ENCODE data around the gene PDCD2L.
A peak's percentile ranks its signal among the peaks of the same experiment; 100 is the strongest.
"Not testable (repeated sequence)": the region's sequence is repeated elsewhere in the genome, so short reads cannot be mapped to it uniquely, and the experiment has no call there.

Gene PDCD2L

DNA sequence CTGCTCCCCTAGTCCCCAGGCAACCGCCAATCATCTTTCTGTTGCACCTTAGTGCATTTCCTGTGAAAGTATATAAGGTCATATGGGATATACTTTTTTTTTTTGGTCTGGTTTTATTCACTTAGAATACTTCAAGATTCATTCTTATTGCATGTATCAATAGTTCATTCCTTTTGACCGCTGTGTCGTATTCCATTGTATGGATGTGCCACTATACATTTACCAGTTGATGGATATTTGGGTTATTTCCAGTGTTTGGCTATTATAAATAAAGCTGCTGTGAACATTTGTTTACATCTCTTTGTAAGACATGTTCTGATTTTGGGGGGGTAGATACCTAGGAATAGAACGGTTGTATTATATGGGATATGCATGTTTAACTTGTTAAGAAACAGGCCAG is 14.1 kb downstream of the PDCD2L start:
- DNase-seq (ENCODE audit: low spot score): no peak

DNA sequence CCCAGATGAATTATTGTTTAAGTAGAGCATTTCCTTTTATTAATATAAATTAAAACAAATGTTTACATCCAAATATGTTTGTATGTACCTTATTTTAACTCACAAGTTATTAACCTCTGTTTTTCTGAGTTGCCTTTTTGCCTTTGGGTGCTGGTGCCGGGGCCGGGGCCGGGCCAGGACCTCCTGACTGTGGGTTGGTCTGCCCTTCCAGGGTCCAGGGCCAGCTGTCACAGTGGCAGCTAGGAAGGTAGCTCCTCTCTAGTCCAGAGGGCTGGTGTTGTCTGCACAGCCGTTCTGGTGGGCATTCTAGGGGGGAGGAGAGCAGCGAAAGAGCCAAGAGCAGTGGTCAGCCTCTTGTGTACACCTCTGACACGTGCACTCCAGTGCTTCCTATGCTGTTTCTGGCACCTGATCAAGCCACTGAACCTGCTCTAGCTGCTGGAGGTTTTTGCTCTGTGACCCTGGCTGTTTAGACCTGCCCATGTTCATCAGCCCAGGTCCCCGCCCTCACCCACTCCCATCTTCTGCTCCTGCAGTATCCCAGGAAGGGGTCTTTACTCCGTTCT is 22.0 kb downstream of the PDCD2L start:
- DNase-seq (ENCODE audit: low spot score): no peak

DNA sequence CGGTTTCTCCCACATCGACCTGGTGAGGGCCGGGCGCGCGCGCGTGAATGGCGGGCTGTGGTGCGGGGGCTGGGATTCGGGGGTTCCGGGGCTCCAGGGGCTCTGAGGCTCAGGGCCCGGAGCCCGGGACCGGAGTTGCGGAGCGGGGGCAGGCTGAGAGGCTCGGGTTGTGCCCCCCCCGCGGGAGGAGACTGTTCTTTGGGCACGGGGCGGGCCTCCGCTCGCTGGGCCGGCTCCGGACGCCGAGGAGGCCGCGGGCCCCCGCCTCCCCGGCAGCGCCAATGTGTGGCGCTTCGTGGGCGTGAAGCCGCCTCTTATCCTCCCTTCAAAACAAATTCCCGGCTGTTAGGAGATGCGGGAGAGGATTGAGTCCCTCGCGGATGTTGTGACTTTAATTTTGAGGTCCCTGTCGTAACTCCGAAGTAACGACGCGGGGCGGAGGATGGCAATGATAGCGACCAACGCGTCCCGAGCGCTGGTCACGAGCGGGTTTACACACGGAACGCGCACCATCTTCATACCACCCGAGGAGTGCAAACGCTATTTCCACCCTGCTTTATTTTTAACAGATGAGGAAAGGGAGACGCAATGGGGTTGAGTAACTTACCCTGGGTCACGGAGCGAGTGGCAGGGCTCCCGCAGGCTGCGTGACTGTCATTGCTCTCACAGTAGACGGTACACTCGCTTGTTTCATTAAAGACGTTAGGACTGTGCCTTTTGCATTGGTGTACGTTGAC is 24.5 kb downstream of the PDCD2L start:
- peak; percentile 22 for DNase-seq (ENCODE audit: low spot score)

DNA sequence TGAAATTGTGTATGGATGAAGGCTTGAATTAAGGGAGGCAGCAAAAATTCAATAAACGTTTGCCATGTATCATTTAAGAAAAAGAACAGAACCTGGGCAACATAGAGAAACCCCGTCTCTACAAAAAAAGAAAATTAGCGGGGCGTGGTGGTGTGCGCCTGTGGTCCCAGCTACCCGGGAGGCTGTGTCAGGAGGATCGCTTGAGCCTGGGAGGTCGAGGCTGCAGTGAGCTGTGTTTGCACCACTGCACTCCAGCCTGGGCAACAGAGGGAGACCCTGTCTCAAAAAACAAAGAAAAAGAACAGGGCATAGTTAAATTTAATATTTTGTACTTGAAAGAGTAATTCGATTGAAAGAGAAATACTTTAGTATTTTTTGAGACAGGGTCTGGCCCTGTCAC is 25.4 kb downstream of the PDCD2L start:
- DNase-seq (ENCODE audit: low spot score): no peak

DNA sequence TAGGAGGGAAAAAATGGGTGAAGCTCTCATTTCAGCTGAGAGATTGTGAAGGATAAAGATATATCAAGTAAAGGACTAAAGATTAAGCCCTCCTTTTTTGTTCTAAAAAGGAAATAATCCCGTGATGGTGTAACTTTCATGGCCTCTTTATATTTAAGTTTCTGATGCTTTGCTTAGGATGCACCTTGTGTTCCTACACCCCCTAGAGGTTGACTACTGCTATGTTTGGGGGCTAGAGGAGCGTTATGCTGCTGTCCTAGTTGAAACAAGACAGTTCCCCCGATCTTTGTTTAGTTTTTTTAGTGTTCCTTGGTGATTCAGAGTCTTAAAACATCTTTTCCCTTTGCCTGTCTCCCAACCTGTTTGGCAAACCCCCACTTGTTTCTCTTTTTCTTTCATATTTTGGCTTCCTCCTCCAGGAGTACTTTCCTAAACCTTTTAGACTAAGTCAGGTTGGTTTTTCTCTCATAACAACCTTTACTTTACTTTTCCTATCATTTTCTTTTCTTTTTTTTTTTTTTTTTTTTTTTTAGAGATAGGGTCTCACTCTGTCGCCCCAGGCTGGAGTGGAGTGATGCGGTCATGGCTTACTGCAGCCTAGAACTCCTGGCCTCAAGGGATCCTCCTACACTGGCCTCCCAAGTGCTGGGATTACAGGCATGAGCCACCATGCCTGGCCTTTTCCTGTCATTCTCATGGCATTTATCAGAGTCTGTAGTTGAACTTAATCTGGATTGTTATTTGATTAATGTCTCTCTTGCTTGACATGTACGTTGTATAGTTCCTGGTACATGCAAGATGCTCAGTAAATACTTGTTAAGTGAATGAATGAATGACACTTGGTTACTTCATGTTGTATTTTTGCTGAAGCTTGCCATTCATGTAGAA is 26.8 kb downstream of the PDCD2L start:
- peak; percentile 35 for DNase-seq (ENCODE audit: low spot score)

DNA sequence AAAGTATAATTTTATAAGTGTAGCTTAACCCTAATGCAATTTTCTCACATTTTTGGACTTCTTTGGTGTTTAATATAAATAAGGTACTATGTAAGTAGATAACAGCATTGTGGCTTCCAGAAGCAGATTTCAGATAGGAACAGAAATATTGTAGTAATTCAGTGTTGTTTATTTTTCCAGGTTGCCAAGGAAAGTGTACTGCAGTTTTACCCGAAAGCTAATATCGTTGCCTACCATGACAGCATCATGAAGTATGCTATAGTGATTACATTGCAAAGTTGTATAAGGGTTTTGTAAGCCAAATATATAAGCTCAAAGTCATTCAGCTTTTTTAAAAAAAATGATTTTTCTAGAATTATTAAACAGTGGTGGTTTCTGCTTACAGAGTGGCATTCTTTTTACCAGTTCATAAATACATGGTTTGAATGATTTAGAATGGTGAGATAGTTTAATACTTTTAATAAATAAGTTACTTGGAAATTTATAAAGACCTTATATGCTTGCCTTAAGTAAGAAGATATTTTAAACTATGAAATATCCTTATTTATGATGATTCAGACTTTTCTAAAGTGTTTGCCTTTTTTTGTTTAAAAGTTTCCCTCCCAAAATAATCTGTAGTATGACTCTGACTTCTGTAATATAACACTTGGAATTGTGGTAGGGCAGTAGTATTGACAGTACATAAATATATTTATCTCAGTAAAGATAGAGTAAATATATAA is 27.6 kb downstream of the PDCD2L start:
- DNase-seq (ENCODE audit: low spot score): no peak

DNA sequence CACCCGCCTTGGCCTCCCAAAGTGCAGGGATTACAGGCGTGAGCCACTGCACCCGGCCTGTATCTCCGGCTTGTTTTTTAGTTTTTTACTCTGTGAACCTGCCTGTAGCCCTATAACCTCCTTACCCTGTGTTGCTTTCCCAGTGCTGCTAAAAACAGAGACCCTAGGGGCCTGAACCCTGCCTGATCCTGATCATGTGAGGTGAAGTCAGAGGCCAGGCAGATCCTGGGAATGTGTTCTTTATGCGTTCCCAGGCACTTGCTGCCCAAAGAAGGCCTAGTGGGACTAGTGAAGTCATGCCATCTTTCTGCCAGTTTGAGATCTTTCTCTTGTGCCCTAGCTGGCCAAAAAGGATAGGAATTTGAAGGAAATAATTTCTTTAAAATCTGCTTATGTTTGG is 28.6 kb downstream of the PDCD2L start:
- DNase-seq (ENCODE audit: low spot score): no peak

DNA sequence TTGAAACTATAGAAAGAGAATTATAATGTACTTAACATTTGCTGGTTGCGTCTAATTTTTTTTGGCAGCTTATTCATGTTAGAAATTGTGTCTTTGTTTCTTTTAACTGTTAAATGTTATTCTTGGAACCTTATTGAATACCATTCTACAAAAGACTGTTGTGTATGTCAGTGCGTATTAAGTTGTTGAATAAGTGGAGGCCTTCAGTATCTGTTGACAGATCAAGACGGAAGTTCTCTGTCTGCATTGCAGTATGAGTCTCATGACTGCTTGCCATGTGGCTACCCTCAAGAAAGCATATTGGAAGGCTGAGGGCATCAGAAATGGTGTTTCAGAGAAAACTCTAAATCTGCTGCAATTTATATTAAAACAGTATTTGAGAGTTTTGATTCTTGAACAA is 32.5 kb downstream of the PDCD2L start:
- no peak for DNase-seq (ENCODE audit: low spot score)

DNA sequence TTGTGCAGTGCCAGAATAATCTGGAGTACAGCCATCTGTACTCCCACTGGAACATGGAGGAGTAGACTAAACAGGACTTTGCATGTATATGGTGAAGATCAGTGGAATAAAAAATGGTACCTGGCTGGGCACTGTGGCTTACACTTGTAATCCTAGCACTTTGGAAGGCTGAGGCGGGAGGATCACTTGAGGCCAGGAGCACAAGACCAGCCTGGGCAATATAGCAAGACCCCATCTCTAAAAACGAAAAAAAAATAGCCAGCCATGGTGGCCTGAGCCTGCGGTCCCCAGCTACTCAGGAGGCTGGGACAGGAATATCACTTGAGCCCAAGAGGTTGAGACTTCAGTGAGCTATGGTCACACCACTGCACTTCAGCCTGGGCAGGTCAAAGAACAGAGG is 44.0 kb downstream of the PDCD2L start:
- DNase-seq (ENCODE audit: low spot score): no peak

DNA sequence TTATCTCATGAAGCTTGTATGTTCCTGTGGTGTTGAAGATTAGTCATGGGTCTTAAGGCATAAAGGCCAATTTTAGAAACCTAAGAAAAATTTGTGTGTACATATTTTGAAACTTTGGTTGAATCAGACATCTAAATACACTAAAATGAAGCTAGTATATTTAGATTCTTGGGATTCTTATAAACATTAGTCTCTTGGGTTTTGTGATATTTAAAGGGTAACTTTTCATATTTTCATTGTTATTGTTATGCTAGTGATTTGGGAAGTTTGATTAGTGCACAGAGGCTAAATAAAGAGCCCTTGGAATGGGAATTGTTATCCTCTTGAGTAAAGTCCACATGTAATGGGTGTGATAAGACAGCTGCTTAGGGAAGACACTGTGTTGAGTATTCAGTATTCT is 48.5 kb downstream of the PDCD2L start:
- no peak for DNase-seq (ENCODE audit: low spot score)

DNA sequence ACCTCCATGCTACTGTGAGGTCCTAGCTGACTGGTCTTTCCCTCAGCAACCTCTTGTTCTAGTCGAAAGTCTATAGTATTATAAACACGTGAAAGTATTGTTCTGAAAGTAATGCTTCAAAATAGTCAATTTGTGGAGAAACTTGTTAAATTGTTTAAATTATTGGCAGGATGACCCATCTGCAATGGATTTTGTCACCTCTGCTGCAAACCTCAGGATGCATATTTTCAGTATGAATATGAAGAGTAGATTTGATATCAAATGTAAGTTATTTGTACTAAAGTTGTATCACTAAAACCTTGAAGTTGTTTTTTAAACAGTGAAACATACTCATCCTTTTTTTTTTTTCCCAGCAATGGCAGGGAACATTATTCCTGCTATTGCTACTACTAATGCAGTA is 49.9 kb downstream of the PDCD2L start:
- DNase-seq (ENCODE audit: low spot score): no peak

DNA sequence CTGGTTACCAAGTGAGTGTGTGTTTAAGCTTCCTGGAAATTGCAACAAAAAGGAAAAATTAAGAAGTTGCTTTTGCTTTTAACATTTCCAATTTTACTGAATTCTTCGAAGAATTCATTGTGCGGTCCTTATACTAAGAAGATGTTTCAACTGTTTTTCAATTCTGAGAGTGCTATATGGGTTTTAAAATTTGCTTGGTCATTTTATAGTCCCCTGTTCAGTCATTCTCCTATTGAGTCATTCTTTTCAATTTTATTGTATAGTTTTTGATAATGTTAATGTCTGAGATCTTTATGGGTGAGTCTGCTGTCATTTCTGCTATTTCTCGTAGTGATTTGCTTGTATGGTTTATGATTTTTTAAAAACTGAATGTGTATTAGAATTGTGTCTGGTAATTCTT is 50.5 kb downstream of the PDCD2L start:
- no peak for DNase-seq (ENCODE audit: low spot score)

DNA sequence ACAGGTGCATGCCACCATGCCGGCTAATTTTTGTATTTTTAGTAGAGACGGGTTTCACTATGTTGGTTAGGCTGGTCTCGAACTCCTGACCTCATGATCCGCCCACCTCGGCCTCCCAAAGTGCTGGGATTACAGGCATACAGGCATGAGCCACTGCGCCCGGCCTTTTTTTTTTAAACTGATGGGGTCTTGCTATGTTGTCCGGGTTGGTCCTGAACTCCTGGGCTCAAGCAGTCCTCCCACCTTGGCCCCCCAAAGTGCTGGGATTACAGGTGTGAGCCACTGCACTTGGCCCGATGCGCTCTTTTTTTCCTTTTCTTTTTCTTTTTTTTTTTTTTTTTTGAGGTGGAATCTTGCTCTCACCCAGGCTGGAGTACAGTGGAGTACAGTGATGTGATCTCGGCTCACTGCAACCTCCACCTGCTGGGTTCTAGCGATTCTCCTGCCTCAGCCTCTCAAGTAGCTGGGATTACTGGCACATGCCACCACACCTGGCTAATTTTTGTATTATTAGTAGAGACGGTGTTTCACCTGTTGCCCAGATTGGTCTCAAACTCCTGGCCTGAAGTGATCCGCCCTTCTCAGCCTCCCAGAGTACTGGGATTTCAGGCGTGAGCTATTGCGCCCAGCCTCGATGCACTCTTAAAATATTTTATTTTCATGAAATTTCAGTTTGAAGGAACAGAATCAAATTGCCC is 51.7 kb downstream of the PDCD2L start:
- not testable (repeated sequence) for DNase-seq (ENCODE audit: low spot score)

DNA sequence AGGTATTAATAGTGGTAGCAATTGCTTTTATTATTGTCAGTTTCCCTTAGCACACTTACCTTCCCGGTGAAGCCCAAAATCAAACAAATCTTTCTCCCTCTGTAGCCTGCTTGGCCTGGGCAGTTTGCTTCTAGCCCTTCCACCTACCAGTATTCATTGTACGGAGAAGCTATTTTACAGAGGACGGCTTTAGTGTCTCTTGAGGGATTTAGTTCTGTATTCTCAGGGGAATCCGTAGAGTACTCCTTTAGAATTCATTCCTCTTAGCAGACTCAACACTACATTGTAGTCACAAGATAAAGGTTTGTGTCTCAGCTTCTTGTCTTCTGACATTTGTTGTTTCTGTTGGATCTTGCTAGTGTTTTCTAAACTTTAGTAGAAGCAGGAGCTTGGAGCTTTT is 53.2 kb downstream of the PDCD2L start:
- no peak for DNase-seq (ENCODE audit: low spot score)

DNA sequence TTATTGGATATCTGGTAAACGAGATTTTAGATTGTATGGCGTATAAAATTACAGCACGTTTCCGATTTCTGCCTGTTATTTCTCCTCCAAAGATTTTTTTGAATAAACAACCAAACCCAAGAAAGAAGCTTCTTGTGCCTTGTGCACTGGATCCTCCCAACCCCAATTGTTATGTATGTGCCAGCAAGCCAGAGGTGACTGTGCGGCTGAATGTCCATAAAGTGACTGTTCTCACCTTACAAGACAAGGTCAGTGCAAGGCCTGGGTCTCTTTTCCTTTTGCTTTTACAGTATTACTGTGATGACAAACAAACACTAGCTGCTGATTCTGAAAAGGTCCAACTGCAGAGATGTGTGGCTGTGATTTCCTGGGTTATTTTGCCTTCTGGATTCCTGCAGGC is 54.5 kb downstream of the PDCD2L start:
- no peak for DNase-seq (ENCODE audit: low spot score)

DNA sequence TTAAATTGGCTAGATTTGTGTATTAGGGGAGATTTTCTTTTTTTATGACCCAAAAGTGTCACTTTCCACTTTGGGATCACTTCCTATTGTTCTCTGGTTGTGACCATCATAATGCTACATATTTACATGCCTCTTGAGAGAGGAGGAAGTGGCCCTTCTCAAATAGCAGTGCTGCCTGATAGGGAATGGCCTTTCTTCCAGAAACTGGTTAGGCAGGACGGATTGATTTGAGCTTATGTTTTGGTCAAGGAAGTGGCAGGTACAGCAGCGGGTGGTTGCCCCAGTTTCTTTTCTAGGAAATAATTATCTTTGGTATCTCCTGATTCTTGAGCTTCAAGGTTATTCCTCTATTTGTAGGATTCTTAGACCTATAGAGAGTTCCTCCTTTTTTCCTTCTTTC is 55.4 kb downstream of the PDCD2L start:
- no peak for DNase-seq (ENCODE audit: low spot score)

DNA sequence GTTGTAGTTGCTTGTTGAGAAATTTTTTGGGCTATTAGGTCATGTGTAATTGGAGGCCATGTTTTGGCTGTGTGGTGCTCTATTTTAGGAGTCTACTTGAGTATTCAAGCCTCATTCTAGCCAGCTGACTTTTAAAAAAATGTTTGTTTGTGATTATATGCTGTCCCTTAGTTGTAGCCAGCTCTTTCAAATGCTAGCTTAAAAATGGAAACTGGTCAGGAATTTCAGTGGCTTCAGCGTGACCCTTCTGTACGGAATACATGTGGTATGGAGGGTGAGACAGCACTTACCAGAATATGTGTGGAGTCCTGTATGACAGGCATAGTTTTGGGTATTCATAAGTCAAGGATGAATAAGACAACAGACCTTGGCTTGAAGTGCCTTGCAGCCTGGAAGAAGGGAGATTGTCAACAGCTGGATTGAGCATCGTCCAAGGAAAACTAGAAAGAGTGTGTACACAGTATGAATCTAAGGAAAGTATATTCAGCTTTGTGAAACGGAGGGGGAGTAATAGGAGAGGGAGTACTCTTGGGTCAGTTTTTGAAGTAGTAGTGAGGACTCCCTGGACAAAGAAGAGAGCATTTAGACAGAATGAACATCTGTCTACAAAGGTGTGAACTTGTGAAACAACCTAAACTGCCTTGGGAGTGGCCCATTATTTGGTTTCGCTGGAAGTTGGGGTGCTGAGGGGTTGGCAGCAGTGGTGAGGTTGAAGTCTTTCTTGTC is 57.3 kb downstream of the PDCD2L start:
- DNase-seq (ENCODE audit: low spot score): no peak

DNA sequence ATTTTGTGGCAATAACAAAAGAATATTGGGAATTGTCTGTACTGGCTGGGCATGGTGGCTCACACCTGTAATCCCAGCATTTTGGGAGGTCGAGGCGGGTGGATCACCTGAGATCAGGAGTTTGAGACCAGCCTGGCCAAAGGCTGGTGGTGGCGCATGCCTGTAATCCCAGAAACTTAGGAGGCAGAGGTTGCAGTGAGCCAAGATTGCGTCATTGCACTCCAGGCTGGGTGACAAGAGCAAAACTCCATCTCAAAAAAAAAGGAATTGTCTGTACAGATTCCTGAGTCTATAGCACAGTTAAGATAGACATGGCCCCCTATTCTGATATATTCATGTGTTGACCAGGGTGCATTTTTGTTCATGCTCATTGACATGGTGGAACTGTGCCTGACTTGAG is 60.6 kb downstream of the PDCD2L start:
- not testable (repeated sequence) for DNase-seq (ENCODE audit: low spot score)

DNA sequence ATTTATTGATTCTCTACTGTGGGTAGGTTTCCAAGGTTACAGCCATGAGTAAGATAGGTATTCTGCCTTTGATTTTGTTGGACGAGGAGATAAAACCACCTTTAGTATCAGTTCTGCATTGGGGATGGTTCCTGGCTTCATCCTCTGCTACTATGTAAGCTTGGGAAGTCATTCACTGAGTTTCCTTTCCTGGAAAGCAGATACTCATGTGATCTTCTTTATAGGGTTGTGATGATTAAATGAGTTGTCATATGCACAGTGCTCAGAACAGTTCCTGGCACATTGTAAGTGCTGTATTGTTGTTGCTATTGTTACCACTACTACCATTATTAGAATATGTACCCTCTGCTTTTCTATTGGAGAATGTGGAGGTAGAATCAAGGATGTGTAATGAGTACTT is 64.2 kb downstream of the PDCD2L start:
- DNase-seq (ENCODE audit: low spot score): no peak

DNA sequence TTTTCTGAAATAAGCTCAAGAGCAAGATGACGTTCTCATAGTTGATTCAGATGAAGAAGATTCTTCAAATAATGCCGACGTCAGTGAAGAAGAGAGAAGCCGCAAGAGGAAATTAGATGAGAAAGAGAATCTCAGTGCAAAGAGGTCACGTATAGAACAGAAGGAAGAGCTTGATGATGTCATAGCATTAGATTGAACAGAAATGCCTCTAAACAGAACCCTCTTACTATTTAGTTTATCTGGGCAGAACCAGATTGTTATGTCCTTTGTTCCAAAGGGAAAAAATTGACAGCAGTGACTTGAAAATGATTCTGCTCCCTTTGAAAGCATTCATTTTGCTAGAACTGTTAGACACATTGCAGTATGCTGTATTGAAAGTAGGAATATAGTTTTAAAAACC is 64.8 kb downstream of the PDCD2L start:
- DNase-seq (ENCODE audit: low spot score): not testable (repeated sequence)
